ENCODE data around the gene KAT7.

Gene KAT7

DNA sequence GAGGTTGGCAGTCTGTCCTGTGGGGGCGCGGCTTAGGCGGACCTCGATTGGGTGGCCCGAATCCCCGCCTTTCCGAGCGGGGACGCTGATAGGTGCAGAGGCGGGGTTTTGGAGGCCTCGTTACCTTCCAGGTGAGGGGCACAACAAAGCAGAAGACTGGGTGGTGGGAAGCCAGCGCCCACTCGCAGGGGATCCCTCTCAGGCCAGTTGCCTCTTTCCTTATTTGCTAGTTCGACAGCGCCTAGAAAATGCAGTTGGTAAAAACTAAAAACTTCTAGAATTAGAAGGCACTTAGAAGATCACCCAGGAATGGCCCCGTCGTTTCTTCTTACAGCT lies 730 bp downstream of the KAT7 start:
- DNase-seq (ENCODE audit: low read depth in 1 of 2, low spot score in 1 of 2): no peak
- Histone ChIP-seq H3K4me3 (replicated peaks; ENCODE audit: insufficient read depth, low read length) (peak overlapping the region; percentile 86), H3K27me3 (ENCODE audit: insufficient read depth, poor library complexity, severe bottlenecking) (no peaks in the 10 kb centered on the region), H3K27ac (replicated peaks) (no peak overlapping the region)
- TF ChIP-seq GABPA (IDR thresholded peaks at IDR 0.05; ENCODE audit: low read depth) (no peak), REST (IDR thresholded peaks at IDR 0.05; ENCODE audit: insufficient replicate concordance, low read depth) (no peak), SPI1 (IDR thresholded peaks at IDR 0.05; ENCODE audit: borderline replicate concordance, low read depth) (no peak), CTCF (IDR thresholded peaks at IDR 0.05; ENCODE audit: insufficient read depth, low read length) (no peak), POLR2AphosphoS5 (IDR thresholded peaks at IDR 0.05; ENCODE audit: low read depth) (no peak)

DNA sequence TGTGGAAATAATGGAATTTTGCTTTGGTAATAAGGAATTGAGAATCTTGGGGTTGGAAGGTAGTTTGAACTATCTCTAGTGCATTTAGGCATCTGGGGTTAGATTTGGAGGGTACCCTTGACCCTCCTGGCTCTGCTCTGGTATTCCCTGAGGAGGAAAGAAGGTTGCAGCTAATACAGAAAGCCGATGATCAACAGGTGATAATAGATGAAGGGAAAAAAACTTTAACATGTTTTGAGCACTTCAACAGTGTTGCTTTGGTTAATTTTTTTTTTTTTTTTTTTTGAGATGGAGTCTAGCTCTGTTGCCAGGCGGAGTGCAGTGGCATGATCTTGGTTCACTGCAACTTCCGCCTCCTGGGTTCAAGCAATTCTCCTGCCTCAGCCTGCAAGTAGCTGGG lies 4.8 kb downstream of the KAT7 start:
- Histone ChIP-seq H3K27ac (replicated peaks) (no peak overlapping the region), H3K27me3 (ENCODE audit: insufficient read depth, poor library complexity, severe bottlenecking) (no peaks in the 10 kb centered on the region), H3K4me3 (replicated peaks; ENCODE audit: insufficient read depth, low read length) (no peak overlapping the region)
- no peak for DNase-seq (ENCODE audit: low read depth in 1 of 2, low spot score in 1 of 2)
- TF ChIP-seq SPI1 (IDR thresholded peaks at IDR 0.05; ENCODE audit: borderline replicate concordance, low read depth) (no peak), REST (IDR thresholded peaks at IDR 0.05; ENCODE audit: insufficient replicate concordance, low read depth) (no peak), POLR2AphosphoS5 (IDR thresholded peaks at IDR 0.05; ENCODE audit: low read depth) (no peak), GABPA (IDR thresholded peaks at IDR 0.05; ENCODE audit: low read depth) (no peak), CTCF (IDR thresholded peaks at IDR 0.05; ENCODE audit: insufficient read depth, low read length) (no peak)

DNA sequence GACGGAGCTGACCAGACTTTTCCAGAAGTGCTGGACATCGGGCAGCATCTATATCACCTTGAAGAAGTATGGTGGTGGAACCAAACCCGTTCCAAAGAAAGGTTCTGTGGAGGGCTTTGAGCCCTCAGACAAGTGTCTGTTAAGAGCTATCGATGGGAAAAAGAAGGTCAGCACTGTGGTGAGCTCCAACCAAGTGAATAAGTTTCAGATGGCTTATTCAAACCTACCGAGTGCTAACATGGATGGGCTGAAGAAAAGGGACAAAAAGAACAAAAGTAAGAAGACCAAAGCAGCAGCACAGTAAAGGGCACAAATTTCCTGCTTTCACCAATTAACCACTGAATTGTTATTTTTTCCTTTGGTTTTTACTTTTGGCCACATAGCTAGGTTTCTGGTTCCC lies 6.9 kb downstream of the KAT7 start:
- no peaks in the 10 kb centered on the region for H3K27me3 ChIP-seq (ENCODE audit: insufficient read depth, poor library complexity, severe bottlenecking)
- TF ChIP-seq SPI1 (IDR thresholded peaks at IDR 0.05; ENCODE audit: borderline replicate concordance, low read depth) (no peak), GABPA (IDR thresholded peaks at IDR 0.05; ENCODE audit: low read depth) (no peak), POLR2AphosphoS5 (IDR thresholded peaks at IDR 0.05; ENCODE audit: low read depth) (no peak)
- H3K4me3 ChIP-seq (replicated peaks; ENCODE audit: insufficient read depth, low read length): no peak overlapping the region
- DNase-seq (ENCODE audit: low read depth in 1 of 2, low spot score in 1 of 2): no peak
- no peak overlapping the region for H3K27ac ChIP-seq (replicated peaks)

DNA sequence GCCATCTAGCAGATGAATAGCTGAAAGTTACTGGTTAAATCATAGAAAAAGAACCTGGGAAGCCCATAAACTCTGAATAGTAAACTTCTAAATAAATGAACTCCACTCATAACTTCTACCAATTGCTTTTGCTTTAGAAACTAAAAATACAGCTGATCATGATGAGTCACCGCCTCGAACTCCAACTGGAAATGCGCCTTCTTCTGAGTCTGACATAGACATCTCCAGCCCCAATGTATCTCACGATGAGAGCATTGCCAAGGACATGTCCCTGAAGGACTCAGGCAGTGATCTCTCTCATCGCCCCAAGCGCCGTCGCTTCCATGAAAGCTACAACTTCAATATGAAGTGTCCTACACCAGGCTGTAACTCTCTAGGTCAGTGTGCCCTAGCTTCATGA lies 9.7 kb downstream of the KAT7 start:
- H3K4me3 ChIP-seq (replicated peaks; ENCODE audit: insufficient read depth, low read length): no peak overlapping the region
- no peaks in the 10 kb centered on the region for H3K27me3 ChIP-seq (ENCODE audit: insufficient read depth, poor library complexity, severe bottlenecking)
- TF ChIP-seq GABPA (IDR thresholded peaks at IDR 0.05; ENCODE audit: low read depth) (no peak), SPI1 (IDR thresholded peaks at IDR 0.05; ENCODE audit: borderline replicate concordance, low read depth) (no peak), REST (IDR thresholded peaks at IDR 0.05; ENCODE audit: insufficient replicate concordance, low read depth) (no peak), POLR2AphosphoS5 (IDR thresholded peaks at IDR 0.05; ENCODE audit: low read depth) (no peak), CTCF (IDR thresholded peaks at IDR 0.05; ENCODE audit: insufficient read depth, low read length) (no peak)
- no peak overlapping the region for H3K27ac ChIP-seq (replicated peaks)
- DNase-seq (ENCODE audit: low read depth in 1 of 2, low spot score in 1 of 2): no peak
